Esophagus (tissue), 2 donors: Measurements from ENCODE around the gene ELL. TPM values are rescaled to one million over a fixed set of nuclear protein-coding genes. Genes with fewer than 3 reads are reported as not detected.

Source experiments
- H3K27ac ChIP-seq, 2 donors: one replicate each; pipeline ENCODE4 v1.5.1; 2013; ENCODE audit warnings: low read depth in 2 of 2, mild to moderate bottlenecking in 2 of 2, inconsistent platforms in 1 of 2, low read length in 1 of 2, moderate library complexity in 1 of 2
- H3K27me3 ChIP-seq, 2 donors: one replicate each; pipeline ENCODE4 v1.6.1; 2013; ENCODE audit warnings: low read length in 2 of 2, control low read depth in 1 of 2, mild to moderate bottlenecking in 1 of 2; ENCODE audit not compliant: insufficient read depth in 2 of 2, control insufficient read depth in 1 of 2
- H3K36me3 ChIP-seq, 2 donors: one replicate each; pipeline ENCODE4 v1.6.1; 2013; ENCODE audit warnings: low read length in 1 of 2; ENCODE audit not compliant: control insufficient read depth in 2 of 2, insufficient read depth in 2 of 2
- H3K4me1 ChIP-seq, 2 donors: one replicate each; pipeline ENCODE4 v1.6.1; 2013; ENCODE audit warnings: low read length in 1 of 2; ENCODE audit not compliant: control insufficient read depth in 2 of 2, insufficient read depth in 2 of 2
- H3K4me3 ChIP-seq, 2 donors: one replicate each; pipeline ENCODE4 v1.5.1; 2013; ENCODE audit warnings: low read length in 2 of 2, mild to moderate bottlenecking in 2 of 2, low read depth in 1 of 2, moderate library complexity in 1 of 2
- H3K9me3 ChIP-seq, 2 donors: one replicate each; pipeline ENCODE4 v1.6.1; 2013; ENCODE audit warnings: mild to moderate bottlenecking in 2 of 2, low read depth in 1 of 2, low read length in 1 of 2, moderate library complexity in 1 of 2; ENCODE audit not compliant: control insufficient read depth in 2 of 2, insufficient read depth in 1 of 2
- WGBS, 2 donors: extraction: QIAGEN DNeasy Blood & Tissue Kit; methylation state at CpG; one replicate each; pipeline ENCODE4 v1.1.7; 2013; 5-methylcytosine and 5-hydroxymethylcytosine counted together
- polyA plus RNA-seq, 2 donors: library from polyadenylated mRNA; stranded (reverse); fragments of 200-250 nt; gene quantifications; one replicate each; pipeline ENCODE4 v1.2.3, GENCODE V29; 2013
- donor health status: healthy with polysubstance abuse.
- donor health status: Bipolar disorder and iron deficiency.

The ELL gene
- polyA plus RNA-seq, 2 donors, result 7.1 to 9.1 TPM

- no peaks in the 10 kb centered on the region for H3K9me3 ChIP-seq
- H3K4me1 ChIP-seq, result peaks cover 18 to 39% of the 10 kb centered on the region in 2 donors
- H3K36me3 ChIP-seq, result no peaks in the 10 kb centered on the region
- H3K4me3 ChIP-seq, result no peak overlapping the region
- 79 to 80% methylated on average over 13 of the region's 13 CpGs for WGBS, 2 donors
- H3K27ac ChIP-seq, result peak overlapping the region; percentile 25 to 52
- no peaks in the 10 kb centered on the region for H3K27me3 ChIP-seq
Observed at GRCh38 chr19:18493440-18494266, 28.2 kb downstream of the ELL start.

GRCh38 chr19:18491995-18492953 is 29.6 kb downstream of the ELL start:
- peak overlapping the region in 1 of 2 donors; percentile 28 for H3K27ac ChIP-seq
- H3K27me3 ChIP-seq, result no peaks in the 10 kb centered on the region
- H3K36me3 ChIP-seq, result no peaks in the 10 kb centered on the region
- H3K4me1 ChIP-seq, result peaks cover 18 to 41% of the 10 kb centered on the region in 2 donors
- no peaks in the 10 kb centered on the region for H3K9me3 ChIP-seq
- no peak overlapping the region for H3K4me3 ChIP-seq
- WGBS, 2 donors, result 86 to 88% methylated on average over 15 of the region's 15 CpGs

- no peaks in the 10 kb centered on the region for H3K9me3 ChIP-seq
- H3K27ac ChIP-seq, result no peak overlapping the region
- no peaks in the 10 kb centered on the region for H3K36me3 ChIP-seq
- peaks cover 8 to 43% of the 10 kb centered on the region in 2 donors for H3K4me1 ChIP-seq
- no peaks in the 10 kb centered on the region for H3K27me3 ChIP-seq
- no peak overlapping the region for H3K4me3 ChIP-seq
- WGBS, 2 donors, result 92 to 94% methylated on average over 6 of the region's 6 CpGs
Observed at GRCh38 chr19:18490728-18491127, 31.1 kb downstream of the ELL start.

GRCh38 chr19:18489627-18490184 is 32.2 kb downstream of the ELL start:
- Histone ChIP-seq H3K9me3 (no peaks in the 10 kb centered on the region), H3K4me3 (no peak overlapping the region), H3K27me3 (no peaks in the 10 kb centered on the region), H3K27ac (no peak overlapping the region), H3K4me1 (peaks cover 5 to 40% of the 10 kb centered on the region in 2 donors), H3K36me3 (no peaks in the 10 kb centered on the region)
- 89 to 95% methylated on average over 14 of the region's 14 CpGs for WGBS, 2 donors

GRCh38 chr19:18488838-18489626 is 32.8 kb downstream of the ELL start:
- WGBS, 2 donors, result 60 to 69% methylated on average over 22 of the region's 22 CpGs
- no peak overlapping the region for H3K27ac ChIP-seq
- H3K36me3 ChIP-seq, result no peaks in the 10 kb centered on the region
- H3K4me3 ChIP-seq, result no peak overlapping the region
- H3K4me1 ChIP-seq, result peaks cover 5 to 38% of the 10 kb centered on the region in 2 donors
- H3K9me3 ChIP-seq, result no peaks in the 10 kb centered on the region
- H3K27me3 ChIP-seq, result no peaks in the 10 kb centered on the region

- 81 to 82% methylated on average over 6 of the region's 6 CpGs for WGBS, 2 donors
Observed at GRCh38 chr19:18488403-18488723, 33.5 kb downstream of the ELL start.

GRCh38 chr19:18487576-18488402 is 34.1 kb downstream of the ELL start:
- Histone ChIP-seq H3K36me3 (no peaks in the 10 kb centered on the region), H3K4me3 (no peak overlapping the region), H3K9me3 (no peaks in the 10 kb centered on the region), H3K27ac (no peak overlapping the region), H3K4me1 (peaks cover 5 to 36% of the 10 kb centered on the region in 2 donors), H3K27me3 (no peaks in the 10 kb centered on the region)
- 78 to 81% methylated on average over 17 of the region's 17 CpGs for WGBS, 2 donors

More at GRCh38 chr19:18488403-18488723, 33.5 kb downstream of the ELL start:
- Histone ChIP-seq H3K27me3 (no peaks in the 10 kb centered on the region), H3K36me3 (no peaks in the 10 kb centered on the region), H3K9me3 (no peaks in the 10 kb centered on the region), H3K27ac (peak overlapping the region in 1 of 2 donors; percentile 35), H3K4me3 (no peak overlapping the region), H3K4me1 (peaks cover 5 to 35% of the 10 kb centered on the region in 2 donors)

- H3K27me3 ChIP-seq, result no peaks in the 10 kb centered on the region
- peaks cover 5 to 33% of the 10 kb centered on the region in 2 donors for H3K4me1 ChIP-seq
Observed at GRCh38 chr19:18486746-18487145, 35.1 kb downstream of the ELL start.

More at GRCh38 chr19:18486746-18487145, 35.1 kb downstream of the ELL start:
- H3K27ac ChIP-seq, result peak overlapping the region in 1 of 2 donors; percentile 50
- H3K9me3 ChIP-seq, result no peaks in the 10 kb centered on the region
- WGBS, 2 donors, result 70 to 85% methylated on average over 8 of the region's 8 CpGs
- H3K4me3 ChIP-seq, result no peak overlapping the region
- H3K36me3 ChIP-seq, result no peaks in the 10 kb centered on the region
